Skin of body (tissue), 2 donors: Measurements from ENCODE around the gene PPP4R4. TPM values are rescaled to one million over a fixed set of nuclear protein-coding genes. Genes with fewer than 3 reads are reported as not detected.

ENCODE experiments used
- DNase-seq: peaks from one replicate; lab custom pipeline; 2025; lab: John Stamatoyannopoulos, UW
- total RNA-seq: library from RNA; depleted of rRNA; stranded (reverse); fragments of >200 nt; gene quantifications from one replicate; pipeline ENCODE4 v1.2.3, GENCODE V29; 2014

The PPP4R4 gene
- total RNA-seq, 1 donor from 2014 or later: 2.4 TPM

- no peak for DNase-seq
These were observed 133.4 kb downstream of the PPP4R4 start for GRCh38 chr14:94307410-94307992.

GRCh38 chr14:94309721-94310120 lies 135.6 kb downstream of the PPP4R4 start:
- DNase-seq: no peak

- DNase-seq: no peak
These were observed 136.1 kb downstream of the PPP4R4 start for GRCh38 chr14:94310248-94310647.

GRCh38 chr14:94312481-94313246 lies 138.5 kb downstream of the PPP4R4 start:
- no peak for DNase-seq

GRCh38 chr14:94313991-94314655 lies 140.0 kb downstream of the PPP4R4 start:
- no peak for DNase-seq

GRCh38 chr14:94314890-94315289 lies 140.8 kb downstream of the PPP4R4 start:
- DNase-seq: no peak

- no peak for DNase-seq
These were observed 142.6 kb downstream of the PPP4R4 start for GRCh38 chr14:94316692-94317091.

- no peak for DNase-seq
These were observed 143.1 kb downstream of the PPP4R4 start for GRCh38 chr14:94317259-94317658.

GRCh38 chr14:94320243-94320642 lies 146.1 kb downstream of the PPP4R4 start:
- no peak for DNase-seq

GRCh38 chr14:94321421-94322271 lies 147.5 kb downstream of the PPP4R4 start:
- no peak for DNase-seq

- DNase-seq: no peak
These were observed 148.8 kb downstream of the PPP4R4 start, which contains the start of gene SERPINA6 for GRCh38 chr14:94322648-94323570. Gene SERPINA6 (minus strand): TSS chr14:94323336. CDS start chr14:94314648, 8,688 bp downstream.

- DNase-seq: no peak
These were observed 154.1 kb downstream of the PPP4R4 start for GRCh38 chr14:94328196-94328595.

Other genes starting within 250 kb of the PPP4R4 start
- not detected for gene FAM181A, start 247.0 kb upstream of the PPP4R4 start, total RNA-seq
- gene ASB2, start 197.8 kb upstream of the PPP4R4 start, total RNA-seq: 6.1 TPM
- gene CCDC197, start 177.0 kb upstream of the PPP4R4 start, total RNA-seq: not detected
- 2.9 TPM for gene OTUB2, start 148.0 kb upstream of the PPP4R4 start, total RNA-seq
- gene DDX24, start 93.1 kb upstream of the PPP4R4 start, total RNA-seq: 64.3 TPM
- 10.4 TPM for gene IFI27L1, start 93.0 kb upstream of the PPP4R4 start, total RNA-seq
- 18.3 TPM for gene IFI27, start 63.6 kb upstream of the PPP4R4 start, total RNA-seq
- 29.8 TPM for gene IFI27L2, start 44.7 kb upstream of the PPP4R4 start, total RNA-seq
- not detected for gene SERPINA10, start 118.9 kb downstream of the PPP4R4 start, total RNA-seq
- not detected for gene SERPINA6, start 149.0 kb downstream of the PPP4R4 start, total RNA-seq
- gene SERPINA2, start 192.4 kb downstream of the PPP4R4 start, total RNA-seq: not detected
- gene SERPINA1, start 214.3 kb downstream of the PPP4R4 start, total RNA-seq: 11.1 TPM